Measurements from ENCODE around the gene MYH14.

The MYH14 gene

DNA sequence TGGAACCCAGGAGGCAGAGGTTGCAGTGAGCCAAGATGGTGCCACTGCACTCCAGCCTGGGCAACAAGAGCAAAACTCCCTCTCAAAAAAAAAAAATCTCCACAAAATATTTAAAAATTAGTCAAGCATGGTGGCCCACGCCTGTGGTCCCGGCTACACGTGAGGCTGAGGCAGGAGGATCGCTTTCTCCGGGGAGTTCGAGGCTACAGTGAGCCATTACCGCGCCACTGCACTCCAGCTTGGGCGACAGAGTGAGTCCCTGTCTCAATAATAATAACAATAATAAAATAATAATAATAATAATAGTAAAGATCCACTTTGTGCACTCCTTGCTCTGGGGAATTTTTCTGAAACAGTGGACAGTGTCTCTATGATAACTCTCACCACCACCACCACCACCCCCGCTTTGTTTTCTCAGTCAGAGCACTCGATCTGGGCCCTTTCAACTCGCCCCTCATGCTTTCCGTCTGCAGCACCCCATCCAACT lies 153.3 kb downstream of the MYH14 start:
- TF ChIP-seq JUND (IDR thresholded peaks at IDR 0.05; ENCODE audit: low read depth) = no peak
- no peak for DNase-seq (ENCODE audit: low read depth in 1 of 2, low spot score in 1 of 2)
- in situ Hi-C loops (cut with HindIII; ENCODE audit: low pct_unique_long_range_greater_than_20kb, low sequenced_read_pairs) = no loop called here

DNA sequence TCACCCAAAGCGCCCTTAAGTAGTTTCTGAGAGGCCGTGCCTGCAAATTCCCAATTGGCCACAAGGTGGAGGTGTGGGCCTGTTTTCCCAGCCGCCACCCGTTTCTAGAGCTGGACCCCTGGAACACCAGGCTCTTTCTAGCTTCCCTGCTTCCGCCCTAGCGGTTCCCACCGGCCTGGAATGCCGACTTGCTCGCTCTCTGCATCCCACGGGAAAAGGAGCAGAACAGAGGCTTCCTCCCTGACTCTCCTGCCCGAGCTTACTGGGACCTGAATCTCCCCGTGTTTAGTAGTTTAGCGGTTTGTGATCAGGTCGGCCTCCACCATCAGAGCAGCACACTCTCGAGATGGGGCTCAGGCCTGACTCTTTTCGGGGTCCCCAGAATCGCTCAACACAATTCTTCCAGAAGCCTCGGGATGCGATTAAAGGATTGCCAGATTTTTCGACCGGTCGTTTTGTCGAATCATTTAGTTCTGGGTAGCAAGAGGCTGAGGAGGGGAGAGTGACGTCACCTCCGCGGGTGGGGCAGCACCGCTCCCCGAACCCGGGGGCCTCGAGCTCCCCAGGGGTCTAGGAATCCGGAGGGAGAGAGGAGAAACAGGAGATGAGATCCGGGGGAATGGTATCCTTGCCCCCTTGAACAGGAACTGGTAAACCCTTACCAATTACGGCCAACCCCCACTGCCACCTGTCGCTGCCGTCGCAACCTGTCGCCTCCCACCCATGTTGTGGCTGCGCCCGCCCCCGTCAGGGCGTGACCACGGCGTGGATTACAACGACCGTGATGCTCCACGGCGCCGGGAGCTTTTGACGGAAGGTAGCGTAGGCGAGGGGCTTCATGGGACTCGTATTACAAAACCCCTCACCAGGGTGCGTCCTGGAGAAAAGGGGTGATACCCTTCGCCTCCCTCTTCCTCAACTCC lies 154.0 kb downstream of the MYH14 start:
- in situ Hi-C loops (cut with HindIII; ENCODE audit: low pct_unique_long_range_greater_than_20kb, low sequenced_read_pairs) = no loop called here
- no peak for TF ChIP-seq JUND (IDR thresholded peaks at IDR 0.05; ENCODE audit: low read depth)
- peak; percentile 21 to 63 for DNase-seq (ENCODE audit: low read depth in 1 of 2, low spot score in 1 of 2)

DNA sequence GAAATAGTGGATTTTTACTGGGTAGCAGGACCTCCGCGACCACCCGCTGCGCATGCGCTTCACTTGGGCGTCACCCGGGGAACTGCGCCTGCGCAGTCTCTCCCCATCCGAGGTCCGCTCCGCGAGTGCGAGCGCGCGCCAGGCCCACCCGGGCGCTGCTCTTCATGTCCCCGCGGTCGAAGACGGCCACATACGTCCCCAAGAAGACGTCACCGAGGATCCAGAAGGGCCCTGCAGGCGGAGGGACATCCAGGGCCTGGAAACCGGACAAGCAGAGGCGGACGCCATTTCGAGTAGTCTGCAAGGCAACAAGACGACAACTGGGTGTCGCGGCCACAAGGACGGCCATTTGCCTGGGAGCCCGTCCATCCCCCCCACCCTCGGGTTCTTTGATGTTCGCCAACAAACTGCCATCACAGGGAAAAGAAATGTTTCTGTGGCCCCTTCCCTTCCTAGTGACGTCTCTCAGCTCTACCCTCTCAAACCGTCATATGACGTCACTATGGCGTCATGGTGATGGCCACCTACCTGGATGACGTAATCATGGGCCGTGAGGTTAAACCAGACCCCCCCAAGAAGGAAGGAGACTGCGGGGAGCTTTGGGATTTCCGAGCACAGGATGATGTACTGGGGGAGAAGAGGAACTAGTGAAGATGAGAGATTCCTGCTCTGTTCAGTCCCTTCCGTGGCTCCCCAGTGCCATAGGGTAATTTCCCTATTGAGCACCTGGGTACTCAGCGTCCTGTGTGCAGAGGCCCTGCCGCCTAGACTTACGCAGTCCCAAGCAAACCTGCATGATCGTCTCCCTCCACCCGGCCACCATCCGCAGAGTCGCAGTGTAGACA lies 155.3 kb downstream of the MYH14 start:
- no peak for DNase-seq (ENCODE audit: low read depth in 1 of 2, low spot score in 1 of 2)

DNA sequence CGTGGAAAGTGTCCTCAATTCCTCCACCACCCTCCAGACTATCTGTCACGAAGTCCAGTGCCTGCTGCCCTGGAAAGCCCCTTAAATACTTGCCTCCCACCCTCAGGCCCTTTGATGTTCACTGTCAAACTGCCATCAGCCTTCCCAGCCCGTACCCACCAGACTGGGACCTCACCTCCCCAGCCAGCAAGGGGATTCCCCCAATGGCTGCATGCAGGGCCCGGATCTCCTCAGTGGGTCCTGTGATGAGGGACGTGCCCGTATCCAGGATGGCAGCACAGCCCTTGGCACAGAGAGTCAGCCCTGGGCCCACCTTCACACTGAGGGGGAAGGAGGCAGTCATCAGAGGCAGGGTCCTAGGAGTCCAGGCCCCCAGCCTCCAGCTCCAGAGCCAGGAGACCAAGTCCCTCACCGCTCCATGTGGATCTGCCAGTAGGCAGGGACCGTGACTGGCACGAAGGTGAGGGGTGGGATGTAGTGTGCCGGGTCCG lies 156.0 kb downstream of the MYH14 start:
- DNase-seq (ENCODE audit: low read depth in 1 of 2, low spot score in 1 of 2) = no peak
- in situ Hi-C loops (cut with HindIII; ENCODE audit: low pct_unique_long_range_greater_than_20kb, low sequenced_read_pairs) = no loop called here
- TF ChIP-seq JUND (IDR thresholded peaks at IDR 0.05; ENCODE audit: low read depth) = no peak

More for the DNA sequence above, 155.3 kb downstream of the MYH14 start:
- TF ChIP-seq JUND (IDR thresholded peaks at IDR 0.05; ENCODE audit: low read depth) = no peak
- in situ Hi-C loops (cut with HindIII; ENCODE audit: low pct_unique_long_range_greater_than_20kb, low sequenced_read_pairs) = no loop called here

All from T47D (cell line).